Gastrocnemius medialis (tissue), 4 donors: Measurements from ENCODE around the gene TBL1X.

Source experiments
- POLR2A ChIP-seq, 2 donors: fragments of 450-650 bp; IDR thresholded peaks; one replicate each; pipeline ENCODE4 v1.6.1; 2017; ENCODE audit warnings: antibody characterized with exemption in 2 of 2, mild to moderate bottlenecking in 2 of 2, moderate library complexity in 2 of 2
- TF ChIP-seq, protein P1 (sequence below), 5 experiments: fragments of 450-650 bp in 3 of 5; fragments of 200-600 bp in 2 of 5; sonication (generic) in 2 of 5; IDR thresholded peaks in 4 of 5; conservative IDR thresholded peaks in 1 of 5; 1 replicate in 4 of 5; 2 replicates in 1 of 5; pipeline ENCODE4 v1.5.1; 2016 to 2019; ENCODE audit warnings: antibody characterized with exemption in 5 of 5, mild to moderate bottlenecking in 3 of 5, moderate library complexity in 3 of 5

DNA sequence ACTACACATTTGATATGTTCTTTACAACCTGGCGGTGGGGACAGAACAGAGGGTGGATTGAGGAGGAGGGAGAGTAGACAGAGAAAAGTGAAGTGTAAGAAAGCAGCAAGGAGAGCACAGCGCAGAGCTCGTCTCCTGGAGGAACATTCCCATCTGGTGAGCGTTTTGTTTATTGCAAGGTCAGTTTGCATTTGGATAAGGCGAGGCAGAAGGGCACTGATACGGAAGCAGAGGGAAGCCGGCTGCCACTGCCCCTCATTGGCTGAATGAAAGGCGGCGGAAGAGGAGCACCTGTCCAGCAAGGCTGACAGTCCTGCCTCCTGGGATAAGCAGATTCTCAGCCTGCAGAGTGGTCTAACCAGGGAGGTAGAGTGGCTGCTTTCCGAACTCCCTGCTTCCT lies 217.6 kb downstream of the TBL1X start:
- TF ChIP-seq, protein P1, sequence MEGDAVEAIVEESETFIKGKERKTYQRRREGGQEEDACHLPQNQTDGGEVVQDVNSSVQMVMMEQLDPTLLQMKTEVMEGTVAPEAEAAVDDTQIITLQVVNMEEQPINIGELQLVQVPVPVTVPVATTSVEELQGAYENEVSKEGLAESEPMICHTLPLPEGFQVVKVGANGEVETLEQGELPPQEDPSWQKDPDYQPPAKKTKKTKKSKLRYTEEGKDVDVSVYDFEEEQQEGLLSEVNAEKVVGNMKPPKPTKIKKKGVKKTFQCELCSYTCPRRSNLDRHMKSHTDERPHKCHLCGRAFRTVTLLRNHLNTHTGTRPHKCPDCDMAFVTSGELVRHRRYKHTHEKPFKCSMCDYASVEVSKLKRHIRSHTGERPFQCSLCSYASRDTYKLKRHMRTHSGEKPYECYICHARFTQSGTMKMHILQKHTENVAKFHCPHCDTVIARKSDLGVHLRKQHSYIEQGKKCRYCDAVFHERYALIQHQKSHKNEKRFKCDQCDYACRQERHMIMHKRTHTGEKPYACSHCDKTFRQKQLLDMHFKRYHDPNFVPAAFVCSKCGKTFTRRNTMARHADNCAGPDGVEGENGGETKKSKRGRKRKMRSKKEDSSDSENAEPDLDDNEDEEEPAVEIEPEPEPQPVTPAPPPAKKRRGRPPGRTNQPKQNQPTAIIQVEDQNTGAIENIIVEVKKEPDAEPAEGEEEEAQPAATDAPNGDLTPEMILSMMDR (IDR thresholded peaks at IDR 0.05 in 4 of 5, conservative IDR thresholded peaks at IDR 0.05 in 1 of 5) = no peak
- no peak for TF ChIP-seq POLR2A (IDR thresholded peaks at IDR 0.05)
